ENCODE data around the gene MT1A.
"Not testable (repeated sequence)": the region's sequence is repeated elsewhere in the genome, so short reads cannot be mapped to it uniquely, and the experiment has no call there.

MT1A gene

DNA sequence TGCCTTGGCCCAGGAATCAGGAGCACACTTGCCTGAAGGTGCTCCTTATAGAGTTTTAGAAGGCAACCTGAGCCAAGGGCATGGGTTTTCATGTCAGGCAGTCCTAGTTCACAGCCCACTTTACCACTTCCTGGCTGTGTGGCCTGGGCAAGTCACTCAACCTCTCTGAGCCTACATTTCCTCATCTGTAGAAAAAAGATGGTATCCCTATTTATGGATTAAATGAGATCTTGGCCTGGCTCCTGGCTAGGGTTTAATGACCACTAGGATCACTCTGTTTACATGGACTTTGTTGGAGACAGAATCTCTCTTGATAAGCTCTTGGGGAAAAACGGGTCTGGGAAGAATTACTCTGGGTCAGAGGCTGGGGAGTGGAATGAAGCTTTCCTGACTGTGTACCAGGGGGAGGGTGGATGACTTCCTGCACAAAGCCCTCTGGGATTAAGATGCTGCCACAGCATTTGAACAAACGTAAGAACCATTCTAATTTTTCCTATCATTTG, 27.8 kb upstream of the MT1A start:
- no peak for DNase-seq

DNA sequence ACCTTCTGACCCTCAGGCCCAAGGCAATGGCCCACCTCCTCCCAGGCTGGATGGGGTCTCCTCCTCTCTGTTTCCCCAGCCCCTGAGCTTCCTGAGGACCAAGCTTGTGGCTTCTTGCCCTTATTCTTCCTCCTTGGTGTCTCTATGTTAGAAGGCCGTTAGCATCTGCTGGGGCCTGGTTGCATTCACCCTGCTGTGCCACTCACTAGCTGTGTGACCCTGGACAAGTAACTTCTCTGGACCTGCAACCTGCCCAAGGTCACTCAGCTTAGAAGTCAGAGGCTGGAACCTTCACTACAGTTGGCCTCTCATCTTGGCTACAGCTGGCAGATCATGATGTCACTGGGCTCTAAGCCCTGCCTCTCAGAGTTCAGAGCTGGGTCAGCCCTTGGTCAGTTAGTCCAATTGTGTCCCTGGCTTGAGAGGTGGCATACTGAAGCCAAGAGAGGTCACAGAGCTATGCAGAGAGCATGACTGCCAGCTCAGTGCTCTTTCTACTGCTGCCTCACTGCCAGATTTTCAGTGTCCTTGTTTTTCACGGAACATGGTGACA, 27.1 kb upstream of the MT1A start:
- no peak for DNase-seq

DNA sequence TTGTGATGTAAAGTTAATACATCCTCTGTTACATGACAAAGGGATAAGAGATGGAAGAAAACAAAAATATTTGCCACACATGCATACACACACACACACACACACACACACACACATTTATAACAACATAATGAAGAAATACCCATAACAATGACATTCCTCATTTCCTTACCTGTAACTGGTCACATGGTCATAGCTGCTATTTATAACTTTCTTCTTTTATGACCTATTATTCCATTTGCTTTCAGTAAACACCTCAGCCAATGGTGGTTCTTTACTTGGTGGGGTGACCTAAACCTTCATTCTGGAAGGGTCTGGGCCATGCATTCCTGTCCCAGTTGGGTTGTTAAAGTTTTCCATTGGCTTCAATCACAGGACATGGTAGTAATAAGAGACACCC, 24.8 kb upstream of the MT1A start:
- DNase-seq: no peak

DNA sequence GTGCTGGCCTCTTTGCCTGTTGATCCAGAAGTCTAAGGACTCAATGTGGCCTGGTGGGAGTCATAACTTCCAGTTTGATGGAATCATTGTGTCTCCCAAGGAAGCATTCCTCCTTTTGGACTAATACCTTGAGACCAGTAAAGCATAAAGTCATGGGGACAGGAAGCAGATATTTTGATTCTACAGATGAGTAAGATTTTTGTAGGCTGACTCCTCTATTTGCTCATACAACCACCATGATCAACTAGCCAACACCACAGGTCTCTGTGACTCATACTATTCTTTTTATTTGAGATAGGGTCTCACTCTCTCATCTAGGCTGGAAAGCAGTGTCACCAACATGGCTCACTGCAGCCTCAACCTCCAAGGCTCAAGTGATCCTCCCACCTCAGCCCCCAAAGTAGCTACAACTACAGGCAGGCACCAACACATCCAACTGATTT, 23.9 kb upstream of the MT1A start:
- no peak for DNase-seq

DNA sequence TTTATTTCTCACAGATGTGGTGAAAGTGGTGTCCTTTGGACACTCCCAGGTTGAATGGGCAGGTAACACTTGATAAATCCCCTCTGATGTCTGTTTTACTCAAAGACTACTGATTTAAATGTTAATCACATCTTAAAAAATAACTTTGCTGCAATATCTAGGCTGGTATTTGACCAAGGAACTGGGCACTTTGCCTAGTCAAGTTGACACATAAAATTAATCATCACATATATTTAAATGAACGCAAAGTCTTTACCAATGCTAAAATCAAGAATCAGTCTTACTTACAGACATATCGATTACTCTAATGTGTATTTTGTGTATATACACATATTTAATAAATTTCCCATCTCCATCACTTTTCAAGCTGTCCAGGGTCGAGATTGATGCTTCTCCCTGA, 23.1 kb upstream of the MT1A start:
- DNase-seq: no peak

DNA sequence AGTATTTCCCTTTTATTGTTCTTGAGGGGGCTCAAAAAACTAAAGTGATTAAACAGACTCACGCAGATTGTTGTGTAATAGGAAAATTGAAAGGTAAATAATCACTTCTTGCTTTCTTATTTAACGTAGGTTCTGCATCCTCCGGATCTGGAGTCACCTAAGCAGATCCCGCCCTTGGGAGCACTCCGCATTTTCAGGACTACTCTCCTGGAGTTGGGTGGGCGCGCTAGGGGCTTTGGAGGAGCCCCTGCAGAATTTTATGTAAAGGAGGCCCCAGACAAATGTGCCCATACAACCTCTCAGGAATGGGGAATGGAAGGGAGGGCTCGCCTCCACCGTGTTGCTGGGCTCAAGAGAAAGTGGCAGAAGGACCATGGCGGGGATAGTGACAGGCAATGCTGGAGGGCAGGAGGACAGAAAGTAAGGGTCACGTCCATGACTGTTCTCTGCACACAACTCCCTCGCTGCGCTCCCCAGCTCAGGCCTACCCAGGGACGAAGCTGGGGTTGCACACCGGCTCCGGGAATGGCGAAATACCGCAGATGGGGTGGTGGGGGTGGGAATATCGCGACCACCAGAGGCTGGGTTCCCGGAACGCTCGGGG, 21.8 kb upstream of the MT1A start:
- no peak for DNase-seq

DNA sequence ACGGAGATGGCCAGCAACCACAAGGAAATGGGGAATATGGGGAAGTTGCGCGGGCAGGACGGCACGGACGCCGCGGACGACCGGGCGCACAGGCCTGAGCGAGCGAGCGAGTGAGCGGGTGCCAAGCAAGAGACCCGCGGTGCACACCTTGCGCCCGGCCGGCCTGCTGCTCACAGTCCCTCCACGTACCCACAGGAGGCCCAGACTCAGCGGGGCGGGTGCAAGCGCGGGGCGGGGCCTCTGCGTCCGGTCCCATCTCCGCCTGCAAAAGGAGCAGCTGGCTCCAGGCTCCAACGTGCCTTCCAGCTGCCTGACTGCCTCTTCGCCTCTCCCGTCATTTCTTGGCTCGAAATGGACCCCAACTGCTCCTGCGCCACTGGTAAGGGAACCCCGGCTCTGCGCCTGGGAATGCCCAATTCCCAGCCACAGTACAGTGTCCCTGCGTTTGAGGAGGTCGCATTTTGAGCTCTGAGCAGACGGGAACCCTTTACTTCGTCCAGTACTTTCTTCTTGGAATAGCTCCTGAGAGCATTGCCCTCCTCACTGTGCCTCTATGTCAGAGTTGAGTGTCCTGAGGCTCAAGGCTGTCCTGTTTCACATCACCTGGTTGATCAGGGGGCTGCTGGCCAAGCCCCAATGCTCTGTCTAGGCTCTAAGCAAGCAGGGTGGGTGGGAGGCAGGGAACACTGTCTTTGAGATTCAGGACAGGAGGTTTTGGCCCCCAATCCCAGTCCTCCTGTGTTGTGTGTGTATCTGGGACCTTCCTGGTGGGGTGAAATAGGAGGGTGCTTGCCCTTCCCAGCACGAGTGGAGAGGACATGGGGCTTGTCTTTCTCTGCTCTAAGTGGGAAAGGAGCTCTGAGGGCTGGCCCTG, 21.0 kb upstream of the MT1A start:
- DNase-seq: no peak

DNA sequence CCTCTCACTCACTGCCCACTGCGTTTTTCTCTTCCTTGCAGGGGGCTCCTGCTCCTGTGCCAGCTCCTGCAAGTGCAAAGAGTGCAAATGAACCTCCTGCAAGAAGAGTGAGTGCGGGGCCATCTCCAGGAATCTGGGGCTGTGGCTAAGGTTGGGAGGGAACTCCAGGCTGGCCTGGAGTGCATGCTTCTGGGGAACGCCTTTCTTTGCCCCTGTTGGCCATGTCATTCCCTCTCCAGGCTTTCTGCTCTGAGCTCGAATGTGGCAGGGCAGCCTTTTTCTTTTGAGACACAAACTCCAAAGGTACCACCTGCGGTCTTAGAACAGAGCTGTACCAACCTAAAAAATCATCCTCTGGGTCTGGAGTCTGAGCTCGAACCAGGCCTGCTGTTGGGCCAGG, 20.3 kb upstream of the MT1A start:
- no peak for DNase-seq

DNA sequence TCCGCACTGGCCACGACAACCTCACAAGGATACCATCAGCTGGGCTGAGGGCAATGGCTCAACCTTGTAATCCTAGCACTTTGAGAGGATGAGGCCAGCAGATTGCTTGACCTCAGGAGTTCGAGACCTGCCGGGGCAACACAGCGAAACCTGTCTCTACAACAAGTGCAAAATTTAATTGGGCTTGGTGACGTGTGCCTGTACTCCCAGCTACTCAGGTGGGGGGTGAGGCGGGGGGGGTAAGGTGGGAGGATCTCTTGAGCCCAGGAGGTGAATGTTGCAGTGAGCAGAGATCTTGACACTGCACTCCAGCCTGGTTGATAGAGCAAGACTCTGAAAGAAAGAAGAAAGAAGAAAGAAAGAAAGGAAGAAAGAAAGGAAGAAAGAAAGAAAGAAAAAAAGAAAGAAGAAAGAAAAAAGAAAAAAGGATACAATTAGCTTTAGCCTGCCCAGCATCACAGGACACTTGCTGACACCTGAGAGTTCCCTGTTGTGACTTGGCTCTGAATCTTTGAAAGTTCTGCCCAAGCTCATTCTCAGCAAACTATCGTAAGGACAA, 18.0 kb upstream of the MT1A start:
- DNase-seq: no peak

DNA sequence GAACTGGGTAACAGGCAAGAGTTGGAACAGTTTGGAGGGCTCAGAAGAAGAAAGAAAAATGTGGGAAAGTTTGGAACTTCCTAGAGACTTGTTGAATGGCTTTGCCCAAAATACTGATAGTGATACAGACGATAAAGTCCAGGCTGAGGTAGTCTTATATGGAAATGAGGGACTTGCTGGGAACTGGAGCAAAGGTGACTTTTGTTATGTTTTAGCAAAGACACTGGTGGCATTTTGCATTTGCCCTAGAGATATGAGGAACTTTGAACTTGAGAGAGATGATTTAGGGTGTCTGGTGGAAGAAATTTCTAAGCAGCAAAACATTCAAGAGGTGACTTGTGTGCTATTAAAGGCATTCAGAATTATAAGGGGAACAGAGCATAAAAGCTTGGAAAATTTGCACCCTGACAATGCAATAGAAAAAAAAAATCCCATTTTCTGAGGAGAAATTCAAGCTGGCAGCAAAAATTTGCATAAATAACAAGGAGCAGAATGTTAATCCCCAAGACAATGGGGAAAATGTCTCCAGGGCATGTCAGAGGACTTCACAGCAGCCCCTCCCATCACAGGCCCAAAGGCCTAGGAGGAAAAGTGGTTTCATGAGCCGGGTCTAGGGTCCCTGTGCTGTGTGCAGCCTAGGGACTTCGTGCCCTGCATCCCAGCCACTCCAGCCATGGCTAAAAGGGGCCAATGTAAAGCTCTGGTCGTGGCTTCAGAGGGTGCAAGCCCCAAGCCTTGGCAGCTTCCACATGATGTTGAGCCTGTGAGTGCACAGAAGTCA, 16.6 kb upstream of the MT1A start:
- not testable (repeated sequence) for DNase-seq

DNA sequence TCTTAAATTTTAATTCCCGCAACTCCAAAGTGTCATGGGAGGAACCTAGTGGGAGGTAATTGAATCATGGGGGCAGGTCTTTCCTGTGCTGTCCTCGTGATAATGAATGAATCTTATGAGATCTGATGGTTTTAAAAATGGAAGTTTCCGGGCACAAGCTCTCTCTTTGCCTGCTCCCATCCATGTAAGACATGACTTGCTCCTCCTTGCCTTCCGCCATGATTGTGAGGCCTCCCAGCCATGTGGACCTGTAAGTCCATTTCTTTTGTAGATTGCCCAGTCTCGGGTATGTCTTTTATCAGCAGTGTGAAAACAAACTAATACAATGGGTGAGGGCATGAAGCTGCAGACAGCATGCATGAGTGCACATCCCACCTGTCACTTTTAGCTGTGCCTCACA, 15.3 kb upstream of the MT1A start:
- not testable (repeated sequence) for DNase-seq

DNA sequence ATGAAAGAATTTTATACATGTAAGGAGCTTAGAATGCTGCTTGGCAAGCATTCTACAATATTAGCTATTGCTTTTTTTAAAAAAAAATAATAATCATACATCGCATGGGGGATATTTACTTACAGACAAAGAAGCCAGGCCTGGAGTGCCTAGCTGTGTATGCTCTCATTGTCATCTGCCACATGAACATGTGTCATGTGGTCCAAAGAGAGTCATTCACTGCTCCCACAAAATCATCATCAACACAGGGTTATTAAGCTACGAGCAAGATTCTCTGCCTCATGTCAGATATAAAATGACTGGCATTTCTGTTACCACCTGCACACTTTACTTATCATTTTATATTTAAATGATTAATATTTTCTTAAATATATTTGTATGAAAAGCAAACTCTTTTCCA, 14.8 kb upstream of the MT1A start:
- DNase-seq: no peak

DNA sequence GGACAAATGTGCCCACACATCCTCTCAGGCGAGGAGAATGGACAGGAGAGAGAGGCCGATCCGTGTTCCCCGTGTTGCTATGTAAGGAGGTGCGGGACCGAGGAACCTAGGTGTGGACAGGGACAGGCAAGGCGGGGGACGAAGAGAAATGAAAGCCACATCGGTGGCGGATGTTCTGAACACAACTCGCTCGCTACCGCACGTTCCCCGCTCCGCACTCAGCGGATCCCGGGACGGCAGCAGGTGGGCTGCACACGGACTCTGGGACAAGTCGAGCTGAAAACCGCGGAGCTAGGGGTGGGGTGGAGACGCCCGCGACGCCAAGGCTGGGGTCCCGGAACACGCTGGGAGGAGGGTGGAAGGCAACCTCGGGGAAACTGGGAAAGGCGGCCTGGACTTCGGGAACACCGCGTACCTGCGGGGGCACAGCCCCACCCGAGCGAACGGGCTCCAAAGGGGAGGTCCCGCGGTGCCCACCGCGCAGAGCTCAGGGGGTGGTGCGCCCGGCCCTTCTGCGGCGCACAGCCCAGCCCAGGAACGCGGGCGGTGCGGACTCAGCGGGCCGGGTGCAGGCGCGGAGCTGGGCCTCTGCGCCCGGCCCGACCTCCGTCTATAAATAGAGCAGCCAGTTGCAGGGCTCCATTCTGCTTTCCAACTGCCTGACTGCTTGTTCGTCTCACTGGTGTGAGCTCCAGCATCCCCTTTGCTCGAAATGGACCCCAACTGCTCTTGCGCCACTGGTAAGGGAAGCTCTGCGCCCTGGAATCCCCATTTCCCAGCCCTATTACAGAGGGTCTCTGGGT, 13.1 kb upstream of the MT1A start, which contains the start of gene MT1E:
Gene MT1E (plus strand): TSS at position 642 of the 803 bp plus-strand sequence. CDS start 71 bp downstream, at position 713.
- DNase-seq: peak; percentile 24

DNA sequence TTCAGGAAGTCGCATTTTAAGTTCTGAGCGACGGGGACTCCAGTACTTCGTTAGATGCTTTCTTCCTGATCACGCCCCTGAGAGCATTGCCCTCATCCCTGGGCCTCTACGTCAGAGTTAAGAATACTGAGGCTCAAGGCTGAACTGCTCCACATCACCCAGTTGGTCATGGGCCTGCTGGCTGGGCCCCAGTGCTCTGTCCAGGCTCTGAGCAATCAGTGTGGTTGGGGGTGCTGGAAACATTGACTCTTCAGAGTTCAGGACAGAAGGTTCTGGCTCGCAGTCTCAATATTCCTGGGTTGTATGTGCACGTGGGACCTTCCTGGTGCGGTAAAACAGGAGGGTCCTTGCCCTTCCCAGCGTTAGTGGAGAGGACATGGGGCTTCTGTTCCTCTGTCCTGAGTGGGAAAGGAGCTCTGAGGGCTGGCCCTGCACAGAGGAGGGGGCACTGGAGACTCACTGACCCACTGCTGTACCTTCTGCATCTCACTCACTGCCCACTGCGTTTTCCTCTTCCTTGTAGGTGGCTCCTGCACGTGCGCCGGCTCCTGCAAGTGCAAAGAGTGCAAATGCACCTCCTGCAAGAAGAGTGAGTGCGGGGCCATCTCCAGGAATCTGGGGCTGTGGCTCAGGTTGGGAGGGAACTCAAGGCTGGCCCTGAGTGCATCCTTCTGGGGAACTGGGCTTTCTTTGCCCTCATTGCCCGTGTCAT, 12.4 kb upstream of the MT1A start:
- DNase-seq: no peak

DNA sequence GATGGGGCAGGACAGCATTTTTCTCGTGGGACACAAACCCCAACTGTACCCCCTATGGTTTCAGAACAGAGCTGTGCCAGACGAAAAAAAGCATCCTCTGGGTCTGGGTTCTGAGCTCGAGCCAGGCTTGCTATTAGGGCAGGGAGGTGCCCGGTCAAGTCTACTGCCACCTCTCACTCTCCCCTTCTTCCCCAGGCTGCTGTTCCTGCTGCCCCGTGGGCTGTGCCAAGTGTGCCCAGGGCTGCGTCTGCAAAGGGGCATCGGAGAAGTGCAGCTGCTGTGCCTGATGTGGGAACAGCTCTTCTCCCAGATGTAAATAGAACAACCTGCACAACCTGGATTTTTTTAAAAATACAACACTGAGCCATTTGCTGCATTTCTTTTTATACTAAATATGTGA, 11.8 kb upstream of the MT1A start:
- DNase-seq: no peak

DNA sequence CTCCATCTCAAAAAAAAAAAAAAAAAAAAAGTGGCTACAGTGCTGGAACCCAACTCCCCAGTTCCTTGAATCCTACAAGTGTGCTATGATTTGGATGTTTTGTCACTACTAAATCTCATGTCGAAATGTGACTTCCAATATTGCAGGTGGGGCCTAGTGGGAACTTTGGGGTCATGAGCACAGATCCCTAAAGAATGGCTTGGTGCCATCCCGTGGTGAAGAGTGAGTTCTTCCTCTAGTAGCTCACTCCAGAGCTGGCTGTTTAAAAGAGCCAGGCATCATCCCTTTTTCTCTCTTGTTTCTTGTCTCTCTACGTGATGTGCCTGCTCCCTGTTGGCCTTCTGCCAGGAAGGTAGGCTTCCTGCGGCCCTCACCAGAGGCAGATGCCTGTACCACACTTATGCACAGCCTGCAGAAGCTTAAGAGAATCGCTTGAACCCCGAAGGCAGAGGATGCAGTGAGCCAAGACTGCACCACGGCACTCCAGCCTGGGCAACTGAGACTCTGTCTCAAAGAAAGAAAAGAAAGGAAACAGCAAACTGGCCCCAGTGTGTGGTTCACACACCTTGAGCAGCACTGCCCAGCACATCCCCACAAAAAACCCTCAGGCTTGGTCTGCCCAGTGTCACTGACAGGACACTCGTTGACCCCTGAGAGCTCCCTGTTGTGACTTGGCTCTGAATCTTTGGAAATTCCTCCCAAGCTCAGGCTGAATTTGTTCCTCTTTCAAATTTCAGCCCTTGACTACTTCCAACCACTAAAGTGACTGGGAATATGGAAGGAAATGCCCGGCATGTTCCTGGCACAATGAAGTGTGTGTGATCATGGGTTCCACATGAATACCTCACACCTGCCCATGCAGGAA, 9.7 kb upstream of the MT1A start:
- no peak for DNase-seq

DNA sequence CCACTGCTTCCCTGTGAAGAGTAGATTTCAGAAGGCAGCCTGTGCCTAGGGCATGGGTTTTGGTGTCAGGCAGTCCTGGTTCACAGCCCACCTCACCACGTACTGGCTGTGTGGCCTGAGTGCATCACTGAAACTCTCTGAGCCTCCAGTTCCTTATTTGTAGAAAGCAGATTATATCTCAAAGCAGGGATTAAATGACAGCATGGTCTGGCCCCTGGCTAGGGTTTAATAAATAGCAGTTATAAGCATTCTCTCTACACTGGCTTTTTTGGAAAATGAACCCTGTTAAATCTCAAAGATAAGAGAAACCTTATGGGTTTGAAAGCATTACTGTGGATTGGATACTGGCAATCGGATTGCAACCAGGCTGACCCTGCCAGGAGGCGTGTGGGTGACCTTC, 8.9 kb upstream of the MT1A start:
- DNase-seq: no peak

DNA sequence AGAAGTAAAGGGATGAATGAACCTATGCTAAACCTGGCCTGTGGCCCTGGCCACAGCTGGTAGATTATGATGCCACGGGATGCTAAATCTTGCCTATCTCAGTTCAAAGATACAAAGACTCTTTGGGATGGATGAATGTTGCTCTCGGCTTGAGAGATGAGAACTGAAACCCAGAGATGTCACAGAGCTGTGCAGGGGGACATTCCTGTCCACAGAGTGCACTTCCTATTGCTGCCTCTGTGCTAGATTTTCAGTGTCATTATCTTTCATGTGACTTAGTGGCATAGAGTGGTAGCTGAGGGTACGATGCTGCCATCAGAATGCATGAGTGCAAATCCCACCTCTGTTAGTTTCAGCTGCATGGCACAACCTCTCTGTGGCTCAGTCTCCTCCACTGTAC, 8.3 kb upstream of the MT1A start:
- no peak for DNase-seq

DNA sequence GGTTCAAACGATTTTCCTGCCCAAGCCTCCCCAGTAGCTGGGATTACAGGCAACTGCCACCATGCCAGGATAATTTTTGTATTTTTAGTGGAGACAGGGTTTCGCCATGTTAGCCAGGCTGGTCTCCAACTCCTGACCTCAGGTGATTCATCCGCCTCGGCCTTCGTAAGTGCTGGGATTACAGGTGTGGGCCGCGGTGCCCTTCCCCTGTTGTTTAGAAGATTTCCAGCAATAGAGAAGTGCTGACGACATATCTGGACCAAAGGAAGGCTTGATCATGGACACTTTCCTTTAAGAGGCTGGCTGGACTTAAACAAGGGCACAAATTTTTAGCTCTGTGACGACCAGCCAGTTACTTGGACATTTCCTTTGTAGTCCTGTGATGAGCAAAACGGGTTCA, 7.3 kb upstream of the MT1A start:
- no peak for DNase-seq

DNA sequence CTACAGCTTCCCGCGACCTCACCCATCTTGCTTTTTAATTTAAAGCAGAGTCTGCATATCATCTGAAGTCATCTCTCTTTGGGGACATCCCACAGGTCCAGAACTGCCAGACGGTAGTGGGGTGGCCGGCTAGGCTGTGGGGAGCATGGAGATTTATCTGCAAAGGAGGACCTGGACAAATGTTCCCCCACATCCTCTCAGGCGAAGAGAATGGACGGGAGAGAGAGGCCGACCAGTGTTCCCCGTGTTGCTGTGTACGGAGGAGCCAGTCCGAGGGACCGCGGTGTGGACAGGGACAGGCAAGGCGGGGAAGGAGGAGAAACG, 6.7 kb upstream of the MT1A start:
- DNase-seq: no peak

All from NK-92 treated with Interleukin-12 subunit alpha and Interleukin-12 subunit beta, amount 100 ng/mL, for 24 hours (cell line).